ENCODE data around the gene KHDC1. TPM values are rescaled to one million over a fixed set of nuclear protein-coding genes. Genes with fewer than 3 reads are reported as not detected.

KHDC1 gene
- polyA plus RNA-seq, 3 donors = 0.13 TPM; not detected in 2

GRCh38 chr6:73286752-73287151, 23.8 kb upstream of the KHDC1 start:
- no peak overlapping the region for H3K9ac ChIP-seq (ENCODE audit: insufficient read depth, low read length, poor library complexity, severe bottlenecking)
- H3K27me3 Mint-ChIP-seq (ENCODE audit: low read depth in 3 of 3) = peaks cover 0 to 2% (median 0%) of the 10 kb centered on the region in 3 donors
- TF ChIP-seq CTCF (IDR thresholded peaks at IDR 0.05) = no peak
- no peaks in the 10 kb centered on the region for H3K9me3 ChIP-seq (replicated peaks in 1 of 2; ENCODE audit: control insufficient read depth in 1 of 2, insufficient read depth in 1 of 2, low read length in 2 of 2)
- no peak overlapping the region for H2AFZ ChIP-seq (ENCODE audit: insufficient read depth, low read depth, low read length, poor library complexity, severe bottlenecking)
- intact Hi-C loops (cut with micrococcal nuclease) = no loop called here
- peaks cover 2% of the 10 kb centered on the region for H3K4me1 Mint-ChIP-seq
- H3K4me1 ChIP-seq (ENCODE audit: control insufficient read depth in 1 of 2, insufficient read depth in 2 of 2, low read length in 2 of 2) = no peaks in the 10 kb centered on the region
- H3K27ac ChIP-seq (ENCODE audit: low read depth in 1 of 2, low read length in 2 of 2) = no peak overlapping the region
- no peak overlapping the region for H3K27ac Mint-ChIP-seq
- no peak overlapping the region for H3K4me3 Mint-ChIP-seq
- no peaks in the 10 kb centered on the region for H3K79me2 ChIP-seq (ENCODE audit: insufficient read depth, low read length)
- H3K9me3 Mint-ChIP-seq = no peaks in the 10 kb centered on the region
- H3K27me3 ChIP-seq (ENCODE audit: control insufficient read depth in 2 of 2, insufficient read depth in 2 of 2, low read length in 2 of 2) = no peaks in the 10 kb centered on the region
- no peaks in the 10 kb centered on the region for H3K36me3 ChIP-seq (replicated peaks in 1 of 2; ENCODE audit: control insufficient read depth in 1 of 2, insufficient read depth in 2 of 2, low read length in 2 of 2)
- DNase-seq = no peak
- H3K4me2 ChIP-seq (replicated peaks; ENCODE audit: extremely low read depth, low read length, poor library complexity, severe bottlenecking) = no peak overlapping the region
- H3K4me3 ChIP-seq (replicated peaks in 1 of 3; ENCODE audit: low read depth in 2 of 3, low read length in 3 of 3) = no peak overlapping the region
- WGBS (ENCODE audit: insufficient coverage) = 87% methylated on average over 3 of the region's 6 CpGs
- H3K36me3 Mint-ChIP-seq = no peaks in the 10 kb centered on the region
- H4K20me1 ChIP-seq (ENCODE audit: insufficient read depth, low read length) = no peaks in the 10 kb centered on the region

- TF ChIP-seq CTCF (IDR thresholded peaks at IDR 0.05) = peak; percentile 31
- Histone ChIP-seq H3K36me3 (replicated peaks in 1 of 2; ENCODE audit: control insufficient read depth in 1 of 2, insufficient read depth in 2 of 2, low read length in 2 of 2) (no peaks in the 10 kb centered on the region), H3K9ac (ENCODE audit: insufficient read depth, low read length, poor library complexity, severe bottlenecking) (no peak overlapping the region), H3K4me1 (ENCODE audit: control insufficient read depth in 1 of 2, insufficient read depth in 2 of 2, low read length in 2 of 2) (no peaks in the 10 kb centered on the region), H3K79me2 (ENCODE audit: insufficient read depth, low read length) (no peaks in the 10 kb centered on the region), H3K27me3 (ENCODE audit: control insufficient read depth in 2 of 2, insufficient read depth in 2 of 2, low read length in 2 of 2) (no peaks in the 10 kb centered on the region), H3K9me3 (replicated peaks in 1 of 2; ENCODE audit: control insufficient read depth in 1 of 2, insufficient read depth in 1 of 2, low read length in 2 of 2) (no peaks in the 10 kb centered on the region), H3K27ac (ENCODE audit: low read depth in 1 of 2, low read length in 2 of 2) (no peak overlapping the region), H4K20me1 (ENCODE audit: insufficient read depth, low read length) (no peaks in the 10 kb centered on the region), H3K4me2 (replicated peaks; ENCODE audit: extremely low read depth, low read length, poor library complexity, severe bottlenecking) (no peak overlapping the region), H2AFZ (ENCODE audit: insufficient read depth, low read depth, low read length, poor library complexity, severe bottlenecking) (no peak overlapping the region), H3K4me3 (replicated peaks in 1 of 3; ENCODE audit: low read depth in 2 of 3, low read length in 3 of 3) (no peak overlapping the region)
- no CpG with 5 or more reads among the region's 3 CpGs for WGBS (ENCODE audit: insufficient coverage)
- H3K4me3 Mint-ChIP-seq = no peak overlapping the region
- peaks cover 2% of the 10 kb centered on the region for H3K4me1 Mint-ChIP-seq
- H3K9me3 Mint-ChIP-seq = no peaks in the 10 kb centered on the region
- H3K27me3 Mint-ChIP-seq (ENCODE audit: low read depth in 3 of 3) = peaks cover 0 to 3% (median 0%) of the 10 kb centered on the region in 3 donors
- no peaks in the 10 kb centered on the region for H3K36me3 Mint-ChIP-seq
- intact Hi-C loops (cut with micrococcal nuclease) = no loop called here
- peak in 1 of 3 donors; percentile 10 for DNase-seq
- no peak overlapping the region for H3K27ac Mint-ChIP-seq
Observed at GRCh38 chr6:73285674-73286283, 22.8 kb upstream of the KHDC1 start.
